ENCODE measurements around the gene FAM9A. TPM values are rescaled to one million over a fixed set of nuclear protein-coding genes. Genes with fewer than 3 reads are reported as not detected.

FAM9A gene
- total and polyA plus RNA-seq, 2 of the 8 experiments (the other 6 are each of a cell fraction or from before 2014, with no cell fraction given) = not detected

- Histone ChIP-seq H2AK5ac (ENCODE audit: low read depth, low read length) (no peak overlapping the region), H3K79me2 (ENCODE audit: control insufficient read depth in 1 of 2, insufficient read depth in 2 of 2, low read length in 2 of 2) (no peaks in the 10 kb centered on the region), H3K36me3 (ENCODE audit: control insufficient read depth in 2 of 4, insufficient read depth in 4 of 4, low read length in 3 of 4) (no peaks in the 10 kb centered on the region), H4K5ac (ENCODE audit: insufficient read length, low read depth, low read length) (no peak overlapping the region), H3K4ac (replicated peaks; ENCODE audit: insufficient read length, low read depth, low read length) (no peak overlapping the region), H4K8ac (ENCODE audit: extremely low read depth, insufficient read depth, low read length) (no peak overlapping the region), H3K9me3 (ENCODE audit: insufficient read depth in 2 of 2, low read depth in 1 of 2, low read length in 1 of 2) (no peaks in the 10 kb centered on the region), H3K23ac (ENCODE audit: insufficient read length) (no peak overlapping the region), H3K56ac (replicated peaks; ENCODE audit: insufficient read length, low read depth, low read length) (no peak overlapping the region), H3K14ac (ENCODE audit: insufficient read length) (no peak overlapping the region), H4K20me1 (replicated peaks in 1 of 2; ENCODE audit: control insufficient read depth in 1 of 2, insufficient read depth in 2 of 2, low read length in 2 of 2) (no peaks in the 10 kb centered on the region), H3K4me2 (ENCODE audit: insufficient read depth in 1 of 2, low read depth in 2 of 2, low read length in 2 of 2) (no peak overlapping the region), H3K4me1 (replicated peaks in 1 of 4; ENCODE audit: control insufficient read depth in 3 of 4, insufficient read depth in 4 of 4, low read length in 3 of 4) (no peaks in the 10 kb centered on the region), H3K79me1 (ENCODE audit: low read depth, low read length) (no peaks in the 10 kb centered on the region), H2BK12ac (ENCODE audit: low read depth, low read length) (no peak overlapping the region), H4K91ac (replicated peaks; ENCODE audit: insufficient read length, low read length) (no peak overlapping the region), H2BK120ac (replicated peaks; ENCODE audit: low read depth, low read length) (no peak overlapping the region), H3K23me2 (ENCODE audit: low read depth, low read length) (no peaks in the 10 kb centered on the region), H3K9ac (replicated peaks in 1 of 4; ENCODE audit: extremely low read depth in 1 of 4, low read depth in 3 of 4, low read length in 3 of 4) (no peak overlapping the region), H3K27me3 (replicated peaks in 1 of 4; ENCODE audit: control insufficient read depth in 3 of 4, extremely low read depth in 1 of 4, insufficient read depth in 3 of 4, low read length in 3 of 4) (no peaks in the 10 kb centered on the region), H3K4me3 (ENCODE audit: extremely low read depth in 1 of 4, insufficient read depth in 2 of 4, low read depth in 3 of 4, low read length in 4 of 4) (no peak overlapping the region), H2BK15ac (ENCODE audit: low read length) (no peak overlapping the region), H2AFZ (ENCODE audit: low read length) (no peak overlapping the region; the same call in 1 of the 2 replicates), H2BK20ac (ENCODE audit: low read length) (no peak overlapping the region), H2BK5ac (ENCODE audit: low read depth, low read length) (no peak overlapping the region), H3K18ac (ENCODE audit: extremely low read depth, low read length) (no peak overlapping the region), H3K27ac (ENCODE audit: low read depth, low read length) (no peak overlapping the region)
- DNase-seq (ENCODE audit: low read depth in 1 of 2, low spot score in 2 of 2) (no peak), FAIRE-seq (peak; percentile 55)
- ChIA-PET POLR2A (ENCODE audit: partially characterized antibody) (no interaction called here), CTCF (ENCODE audit: partially characterized antibody) (interaction anchor here (1.0 to 1.8 kb wide), 5 partner anchors 9 to 41 kb away, joined by 3 to 8 read pairs (median 5); no protein-coding TSS in a partner anchor)
- 93% methylated on average over 8 of the region's 10 CpGs; no CpG with 5 or more reads in 1 of the 2 experiments for WGBS, 2 experiments (ENCODE audit: extremely low coverage in 1 of 2, insufficient coverage in 1 of 2, insufficient read length in 1 of 2, insufficient replicate concordance in 2 of 2, low coverage in 1 of 2, low lambda C conversion rate in 2 of 2, missing lambda C conversion rate in 1 of 2)
- TF ChIP-seq KDM1A (IDR thresholded peaks at IDR 0.05; ENCODE audit: borderline replicate concordance, low read length) (no peak), GABPA (IDR thresholded peaks at IDR 0.05; ENCODE audit: borderline replicate concordance, insufficient read depth, low read length) (no peak), TAF1 (IDR thresholded peaks at IDR 0.05; ENCODE audit: low read depth, low read length) (no peak), RXRA (IDR thresholded peaks at IDR 0.05; ENCODE audit: insufficient read depth, low read depth, low read length) (no peak), RNF2 (IDR thresholded peaks at IDR 0.05; ENCODE audit: borderline replicate concordance, low read depth, low read length, missing control alignments, poor library complexity, severe bottlenecking) (no peak), EP300 (IDR thresholded peaks at IDR 0.05; ENCODE audit: borderline replicate concordance in 1 of 2, low read depth in 2 of 2, low read length in 2 of 2) (no peak), CREB1 (IDR thresholded peaks at IDR 0.05) (no peak), ATF3 (IDR thresholded peaks at IDR 0.05; ENCODE audit: insufficient read depth, low read depth, low read length) (no peak), BRCA1 (IDR thresholded peaks at IDR 0.05; ENCODE audit: low read depth, low read length) (no peak), CEBPB (IDR thresholded peaks at IDR 0.05; ENCODE audit: low read depth, low read length) (no peak)
These were observed 44.3 kb upstream of the FAM9A start for GRCh38 chrX:8845469-8845868.

Data from H1 (cell line).